Islet precursor cell (in vitro differentiated cells): ENCODE results near the gene TRHDE.
"Not testable (repeated sequence)": the region's sequence is repeated elsewhere in the genome, so short reads cannot be mapped to it uniquely, and the experiment has no call there.

Experiments used
- DNase-seq: peaks from one replicate; pipeline ENCODE4 v3.0.0-alpha.2; 2018

The TRHDE gene

DNA sequence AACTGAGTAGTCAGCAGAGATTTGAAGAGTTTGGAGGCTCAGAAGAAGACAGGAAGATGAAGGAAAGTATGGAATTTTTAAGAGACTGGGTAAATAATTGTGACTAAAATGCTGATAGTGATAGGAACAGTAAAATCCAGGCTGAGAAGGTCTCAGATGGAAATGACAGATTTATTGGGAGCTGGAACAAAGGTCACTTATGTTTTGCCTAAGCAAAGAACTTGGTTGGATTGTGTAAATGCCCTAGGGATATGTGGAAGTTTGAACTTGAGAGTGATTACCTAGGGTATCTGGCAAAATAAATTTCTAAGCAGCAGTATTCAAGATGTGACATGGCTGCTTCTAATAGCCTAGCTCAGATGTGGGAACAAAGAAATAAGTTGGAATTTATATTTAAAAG lies 180.9 kb downstream of the TRHDE start:
- DNase-seq, result no peak

DNA sequence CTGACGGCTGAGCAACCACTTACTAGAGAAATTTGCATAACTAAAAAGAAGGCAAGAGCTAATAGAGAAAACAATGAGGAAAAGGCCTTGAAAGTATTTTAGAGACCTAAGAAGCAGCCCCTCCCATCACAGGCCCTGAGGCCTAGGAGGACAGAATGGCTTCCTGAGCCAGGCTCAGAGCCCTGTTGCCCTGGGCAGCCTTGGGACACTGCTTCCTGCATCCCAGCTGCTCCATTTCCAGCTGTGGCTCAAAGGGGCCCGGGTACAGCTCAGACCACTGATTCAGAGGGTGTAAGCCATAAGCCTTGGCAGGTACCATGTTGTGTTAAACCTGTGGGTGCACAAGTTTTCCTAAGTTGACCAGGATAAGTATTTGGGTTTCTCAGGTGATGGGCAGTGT lies 181.4 kb downstream of the TRHDE start:
- DNase-seq, result no peak

DNA sequence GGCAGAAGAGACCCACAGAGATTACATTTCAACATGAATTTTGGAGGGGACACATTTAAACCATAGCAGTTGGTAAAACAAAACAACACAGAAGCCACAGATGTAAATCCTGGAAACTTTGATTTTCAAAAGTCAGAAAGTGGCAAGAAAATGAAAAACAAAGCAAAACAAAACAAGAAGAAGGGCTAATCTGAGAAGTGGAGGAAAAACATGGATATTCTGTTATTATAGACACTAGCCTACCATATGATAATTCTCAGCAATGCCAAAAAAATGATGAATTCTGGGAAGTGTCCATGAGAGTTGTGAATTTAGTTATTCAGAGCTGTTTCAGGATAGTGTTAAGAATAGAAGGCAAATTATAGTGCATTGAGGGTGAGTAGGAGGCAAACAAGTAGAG lies 192.3 kb downstream of the TRHDE start:
- no peak for DNase-seq

DNA sequence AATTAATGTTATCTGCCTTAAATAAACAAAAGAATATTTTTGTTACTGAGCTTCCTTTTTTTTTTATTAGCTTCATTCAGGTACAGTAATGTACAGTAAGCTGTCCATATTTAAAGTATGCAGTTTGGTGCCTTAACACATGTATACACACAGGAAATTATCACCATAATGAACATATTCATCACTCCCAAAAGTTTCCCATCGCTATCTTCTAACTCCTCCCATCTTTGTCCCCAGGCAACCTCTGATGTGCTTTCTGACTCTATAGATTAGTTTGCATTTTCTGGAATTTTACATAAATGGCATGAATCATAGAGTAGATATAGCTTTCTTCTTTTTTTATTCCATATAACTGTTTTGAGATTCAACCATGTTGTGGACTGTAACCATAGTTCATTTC lies 193.0 kb downstream of the TRHDE start:
- DNase-seq, result no peak

DNA sequence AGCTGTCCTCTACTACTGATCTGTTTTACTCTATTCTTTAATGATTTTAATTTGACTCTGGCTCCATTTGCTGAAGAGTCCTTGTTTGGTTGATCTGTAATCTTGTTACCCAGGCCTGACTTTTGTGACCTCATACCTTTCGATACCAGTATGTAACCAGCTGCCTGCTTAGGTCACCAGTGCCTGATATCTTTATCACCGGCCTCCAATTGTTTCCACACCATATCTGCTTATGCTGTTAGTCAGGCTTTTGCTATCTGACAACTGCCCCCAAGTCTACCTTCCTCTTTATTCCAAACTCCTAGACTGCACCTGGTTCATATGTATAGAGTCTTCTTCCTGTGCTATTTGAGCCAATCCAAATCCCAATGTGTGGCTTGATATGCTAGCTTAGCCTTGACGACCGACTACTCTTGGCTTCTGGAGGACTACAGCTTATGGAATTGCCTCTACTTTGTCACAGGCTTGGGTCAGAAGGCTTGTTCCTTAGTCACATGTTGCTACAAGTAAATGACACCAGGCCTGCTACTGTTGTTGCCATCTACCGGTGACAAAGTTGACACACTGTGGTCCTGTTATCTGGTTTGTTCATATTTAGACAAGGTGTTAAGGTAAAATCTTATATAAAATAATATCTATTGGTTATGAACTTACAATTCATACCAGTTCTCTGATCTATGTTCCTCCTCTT lies 193.9 kb downstream of the TRHDE start:
- DNase-seq, result no peak

DNA sequence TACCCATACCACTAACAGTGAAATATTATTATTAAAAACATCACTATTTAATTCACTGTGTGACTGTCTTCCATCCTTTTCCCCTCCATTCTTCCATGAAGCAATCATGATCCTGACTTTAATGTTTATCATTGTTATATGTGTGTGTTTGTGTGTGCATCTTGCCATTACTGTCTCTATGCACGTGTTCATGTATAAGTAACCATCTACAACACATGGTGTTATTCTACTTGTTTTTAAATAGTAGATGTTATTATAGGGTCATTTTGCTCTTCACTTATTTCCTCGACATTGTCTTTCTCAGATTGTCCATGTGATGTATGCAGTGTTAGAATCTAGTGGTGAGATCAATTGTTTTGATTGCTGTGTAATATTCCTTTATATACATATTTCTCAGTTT lies 195.8 kb downstream of the TRHDE start:
- no peak for DNase-seq

DNA sequence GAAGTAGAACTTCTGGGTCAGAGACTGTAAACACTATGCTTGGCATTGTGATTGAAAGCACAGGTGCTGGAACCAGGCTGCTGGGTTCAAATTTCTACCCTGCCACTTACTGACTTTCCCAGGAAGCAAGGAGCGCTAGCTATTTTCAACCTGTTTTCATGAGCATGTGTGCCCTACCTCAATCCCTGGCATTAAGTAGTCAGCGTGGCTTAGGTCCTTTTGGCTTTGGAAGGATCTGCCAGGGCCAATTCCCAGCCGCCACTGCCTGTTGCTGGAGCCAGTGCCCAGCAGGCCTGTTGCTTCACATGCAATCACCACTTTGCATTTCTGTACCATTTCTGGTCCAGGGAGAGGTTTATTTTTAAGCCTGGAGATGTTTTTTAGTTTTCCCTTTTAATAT lies 196.3 kb downstream of the TRHDE start:
- no peak for DNase-seq

DNA sequence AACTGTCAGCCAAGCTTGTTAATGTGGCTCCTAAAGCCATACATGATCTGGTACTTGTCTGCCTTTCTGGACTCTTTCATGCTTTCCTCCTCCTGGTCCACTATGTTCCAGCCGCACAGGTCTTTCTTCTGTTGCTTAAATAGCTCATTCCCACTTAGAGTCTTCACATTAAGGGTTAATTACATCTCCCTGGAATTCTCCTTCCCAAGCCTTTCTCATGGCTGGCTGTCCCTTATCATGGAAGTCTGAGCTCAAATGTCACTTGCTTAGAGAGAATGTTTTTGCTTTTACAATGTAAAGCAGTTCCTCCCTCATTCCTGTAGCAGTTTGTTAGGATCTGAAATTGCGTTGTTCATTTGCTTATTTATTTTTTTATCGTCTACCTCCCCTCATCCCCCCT lies 199.6 kb downstream of the TRHDE start:
- peak; percentile 65 for DNase-seq

DNA sequence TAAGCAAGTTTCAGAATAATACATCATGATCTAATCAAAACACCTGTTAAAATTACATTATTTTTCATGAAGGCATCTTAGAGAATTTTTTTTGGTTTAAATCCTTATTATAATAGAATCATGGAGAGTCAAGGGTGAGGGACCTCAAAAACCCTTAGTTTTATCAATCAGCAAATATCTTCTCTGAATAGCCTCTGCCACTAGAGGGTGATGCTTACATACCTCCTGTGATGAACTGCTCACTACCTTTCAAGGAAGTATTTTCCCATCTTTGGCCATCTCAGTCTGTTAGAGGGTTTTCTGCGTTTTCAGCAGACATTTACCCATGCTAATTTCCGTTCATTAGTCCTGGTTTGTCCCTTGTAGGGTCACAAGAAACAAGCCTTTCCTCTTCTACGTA lies 200.2 kb downstream of the TRHDE start:
- no peak for DNase-seq

DNA sequence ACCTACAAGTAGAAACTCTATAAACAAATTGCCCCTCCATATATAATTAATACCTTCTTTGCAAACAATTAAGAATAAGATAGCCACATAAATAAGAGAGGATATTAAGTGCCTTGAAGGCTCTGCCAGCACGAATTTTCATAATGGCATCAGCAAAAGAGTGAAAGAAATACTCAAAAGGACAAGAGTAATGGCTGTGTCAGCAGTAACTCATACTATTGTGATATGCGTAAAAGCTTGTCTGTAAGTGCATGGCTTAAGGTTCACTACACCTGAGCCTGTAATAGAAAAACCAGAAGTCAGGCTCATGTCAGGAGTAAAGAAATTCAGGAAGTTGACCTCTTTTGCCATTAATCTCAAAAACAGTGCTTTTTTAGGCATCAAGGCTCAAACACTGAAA lies 204.1 kb downstream of the TRHDE start:
- no peak for DNase-seq

DNA sequence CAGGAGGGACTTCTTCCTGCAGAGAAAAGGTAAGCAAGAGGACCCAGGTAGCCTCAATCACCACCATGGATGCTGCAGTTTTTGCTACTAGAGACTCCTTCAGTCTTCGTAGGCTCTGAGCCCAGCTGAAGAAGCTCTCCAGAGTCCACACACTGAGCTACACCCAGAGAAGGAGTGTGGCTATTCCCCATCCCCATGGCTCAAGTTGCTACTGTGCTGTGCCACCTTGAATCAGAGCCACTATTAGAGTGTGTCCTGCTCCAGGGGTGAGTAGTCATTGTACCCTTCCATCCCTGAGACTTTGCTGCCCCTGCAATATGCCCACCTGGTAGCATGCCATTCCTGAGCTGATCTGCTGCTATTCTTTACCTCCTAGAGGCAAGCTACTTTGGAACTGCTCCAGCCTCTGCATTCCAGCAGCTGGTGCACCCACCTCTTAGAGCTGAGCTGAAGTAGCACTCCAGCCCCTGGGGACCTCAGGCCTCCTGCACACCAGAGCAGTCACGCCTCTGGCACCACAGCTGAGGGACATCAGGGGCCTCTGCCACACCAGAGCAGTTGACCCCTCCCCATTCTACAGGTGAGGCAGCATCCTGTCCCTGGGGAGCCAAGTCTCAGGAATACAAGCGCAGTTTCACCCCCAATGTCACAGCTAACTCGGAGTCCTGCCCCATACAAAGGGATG lies 213.0 kb downstream of the TRHDE start:
- peak; percentile 49 for DNase-seq

DNA sequence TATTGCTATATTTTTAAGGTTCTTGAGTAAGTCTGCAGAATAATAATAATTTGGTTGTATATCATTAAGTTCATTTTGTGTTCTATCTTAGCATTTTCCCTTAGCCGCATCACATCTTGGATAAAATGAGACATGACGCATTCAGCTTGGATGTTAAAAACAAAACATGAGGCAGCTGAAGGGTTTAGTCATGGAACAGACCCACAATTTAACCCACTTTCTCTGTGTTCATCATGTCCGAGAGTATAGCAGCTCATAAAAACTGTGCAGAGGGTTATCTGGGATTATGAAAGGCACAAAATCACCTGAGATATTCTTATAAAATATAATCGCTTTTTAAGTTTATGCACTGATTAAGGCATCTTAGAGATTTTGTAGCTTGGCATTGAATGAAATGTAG lies 219.3 kb downstream of the TRHDE start:
- DNase-seq, result no peak

DNA sequence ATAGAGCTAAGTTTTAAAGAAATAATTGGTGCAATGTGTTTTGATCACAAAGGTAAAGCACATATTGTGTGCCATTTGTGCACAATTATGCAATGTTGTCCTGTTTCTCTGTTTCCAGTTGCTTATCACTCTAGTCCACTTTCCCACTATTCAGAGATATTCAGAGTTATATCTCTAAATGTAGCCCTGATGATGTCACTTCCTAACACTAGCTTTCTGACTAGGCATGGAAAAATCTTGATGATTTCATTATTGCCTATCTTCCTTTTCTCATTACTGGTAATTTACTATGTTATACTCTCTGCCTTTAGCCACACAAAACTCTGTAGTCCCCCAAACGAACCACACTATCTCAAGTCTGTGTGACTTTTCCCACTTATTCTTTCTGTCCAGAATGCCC lies 221.2 kb downstream of the TRHDE start:
- no peak for DNase-seq

DNA sequence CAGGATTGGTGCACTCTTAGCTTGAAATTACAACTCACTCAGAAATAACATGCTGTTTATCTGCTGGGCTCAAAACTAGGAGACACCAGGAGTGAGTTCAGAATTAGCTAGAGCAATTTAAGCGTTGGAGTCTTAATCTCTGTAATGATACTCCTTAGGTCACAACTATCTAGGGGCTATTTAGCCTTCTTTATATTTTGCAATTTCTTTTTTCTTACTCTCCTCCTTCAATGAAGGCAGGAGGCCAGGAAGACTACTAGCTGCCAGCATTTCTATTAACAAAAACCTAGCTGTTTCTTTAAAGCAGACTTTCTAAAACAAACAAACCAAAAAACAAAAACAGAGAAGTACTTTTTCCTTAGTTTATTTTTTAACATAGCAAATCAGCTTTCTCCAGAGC lies 226.2 kb downstream of the TRHDE start:
- no peak for DNase-seq

DNA sequence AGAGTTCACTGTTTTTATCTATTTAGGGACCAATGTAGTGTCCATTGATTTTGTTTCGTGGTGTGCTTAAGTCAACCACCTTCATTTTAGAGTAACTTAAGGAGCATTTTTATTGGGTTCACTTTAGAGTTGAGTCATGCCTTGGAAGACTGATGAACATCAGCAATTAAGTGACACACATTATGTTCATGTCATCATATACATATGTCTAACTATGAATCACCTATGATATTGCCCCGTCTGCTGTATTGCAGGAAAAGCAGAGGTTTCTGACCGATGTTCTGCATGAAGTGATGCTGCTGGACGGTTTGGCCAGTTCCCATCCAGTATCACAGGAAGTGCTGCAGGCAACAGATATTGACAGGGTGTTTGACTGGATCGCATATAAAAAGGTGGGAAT lies 227.1 kb downstream of the TRHDE start:
- no peak for DNase-seq

DNA sequence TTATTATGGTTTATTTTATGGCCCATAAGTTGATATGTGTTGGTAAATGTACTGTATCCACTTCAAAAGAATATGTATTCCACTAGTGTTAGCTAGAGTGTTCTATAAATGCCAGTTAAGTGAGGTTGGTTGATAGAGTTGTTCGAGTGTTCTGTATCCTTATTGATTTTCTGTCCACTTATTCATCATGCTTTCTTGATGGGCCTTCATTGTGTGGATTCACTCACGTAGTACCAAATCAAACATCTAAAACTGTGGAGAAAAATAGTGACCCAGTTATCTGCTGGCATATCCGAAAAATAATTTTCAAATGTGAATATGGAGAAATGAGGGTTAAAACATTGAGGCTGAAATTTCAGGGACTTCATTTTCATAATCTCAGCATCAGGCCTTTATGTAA lies 230.4 kb downstream of the TRHDE start:
- DNase-seq, result no peak

DNA sequence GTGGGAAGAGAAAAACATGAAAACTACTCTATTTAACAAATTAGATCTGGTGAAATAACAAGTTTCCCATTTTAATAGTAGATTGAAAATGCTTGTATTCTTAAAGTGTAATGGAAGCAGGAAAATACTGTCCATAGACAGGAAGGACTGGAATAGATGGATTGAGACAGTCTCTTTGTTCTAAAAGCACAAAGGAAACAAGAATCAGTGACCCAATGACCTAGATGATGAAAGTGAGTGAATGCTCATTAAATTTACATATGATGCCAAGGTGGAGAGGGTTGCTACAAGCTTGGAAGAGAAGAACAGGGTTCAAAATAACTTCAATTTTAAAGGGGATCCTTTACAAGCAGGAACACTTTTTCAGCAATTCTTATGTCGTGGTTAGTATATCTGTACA lies 233.1 kb downstream of the TRHDE start:
- DNase-seq, result no peak

DNA sequence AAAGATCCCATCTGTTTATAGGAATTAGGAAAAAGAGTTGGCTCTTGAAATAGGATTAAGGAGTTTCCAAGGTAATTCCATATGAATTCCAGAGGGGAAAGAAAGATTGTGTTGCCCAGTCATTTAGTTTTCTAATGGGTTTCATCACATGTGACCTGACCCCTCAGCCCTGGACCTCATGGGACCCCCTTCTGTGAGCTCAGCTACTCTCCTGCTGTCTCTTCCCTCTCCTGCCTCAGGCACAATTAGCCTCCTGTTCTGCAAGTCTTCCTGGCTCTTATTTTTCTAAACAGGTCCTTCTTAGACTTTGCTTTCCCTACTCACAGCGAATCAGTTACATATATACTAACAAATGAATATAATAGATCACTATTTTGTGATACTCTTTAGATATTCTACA lies 237.7 kb downstream of the TRHDE start:
- DNase-seq, result no peak

DNA sequence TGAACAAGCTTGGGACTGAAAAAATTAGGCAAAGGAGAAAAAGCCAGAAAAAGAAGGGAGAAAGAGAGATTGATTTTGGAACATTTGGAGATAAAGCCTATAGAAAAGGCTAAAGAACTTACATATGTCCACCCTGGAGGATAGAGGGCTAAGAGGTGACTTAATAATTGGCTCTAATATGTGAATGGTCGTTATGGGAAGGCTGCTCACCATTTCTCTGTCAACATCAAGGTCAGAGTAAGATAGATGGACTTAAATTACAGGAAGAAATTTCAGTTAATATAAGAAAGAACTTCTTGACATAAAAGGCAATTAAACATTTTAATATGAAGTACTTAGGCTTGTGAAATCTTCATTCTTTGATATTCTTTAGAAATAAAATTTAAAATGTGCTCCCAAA lies 238.6 kb downstream of the TRHDE start:
- no peak for DNase-seq

DNA sequence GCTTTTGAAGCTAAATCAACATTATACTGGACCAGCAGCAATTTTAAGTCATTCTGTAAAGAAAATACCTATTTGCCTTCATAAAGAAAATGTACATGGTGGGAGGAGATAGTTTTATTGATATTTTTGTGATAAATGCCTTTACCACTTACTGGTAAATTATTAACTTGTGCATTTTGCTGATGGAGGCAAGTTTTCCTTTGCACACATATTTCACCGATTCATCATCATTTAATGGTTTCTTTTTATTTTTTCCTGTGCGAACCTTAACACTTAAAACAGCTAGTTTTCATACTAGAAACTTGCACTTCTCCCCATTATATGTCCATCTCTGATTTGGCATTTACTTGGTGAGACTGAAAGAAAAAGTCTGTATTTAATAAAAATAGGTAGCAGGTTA lies 239.3 kb downstream of the TRHDE start:
- no peak for DNase-seq

DNA sequence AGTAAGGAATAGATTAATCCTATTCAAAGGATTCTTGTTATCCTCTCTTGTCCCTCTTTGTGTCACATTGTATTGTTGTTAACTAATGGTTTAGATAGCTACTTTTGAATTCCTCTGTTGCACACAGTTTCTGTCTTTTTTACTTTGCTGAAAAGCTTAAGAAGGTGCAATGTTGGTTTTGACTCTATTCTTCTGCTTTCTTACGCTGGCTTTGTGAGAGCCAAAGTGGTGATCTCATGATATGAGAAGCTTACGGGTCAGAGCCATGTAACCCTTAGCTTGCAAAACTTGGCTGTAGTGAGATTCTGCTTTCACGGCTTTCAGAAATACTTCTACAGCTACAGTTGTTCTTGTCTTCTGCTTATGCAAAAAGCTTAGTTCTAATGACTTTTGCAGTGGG lies 239.7 kb downstream of the TRHDE start:
- no peak for DNase-seq

DNA sequence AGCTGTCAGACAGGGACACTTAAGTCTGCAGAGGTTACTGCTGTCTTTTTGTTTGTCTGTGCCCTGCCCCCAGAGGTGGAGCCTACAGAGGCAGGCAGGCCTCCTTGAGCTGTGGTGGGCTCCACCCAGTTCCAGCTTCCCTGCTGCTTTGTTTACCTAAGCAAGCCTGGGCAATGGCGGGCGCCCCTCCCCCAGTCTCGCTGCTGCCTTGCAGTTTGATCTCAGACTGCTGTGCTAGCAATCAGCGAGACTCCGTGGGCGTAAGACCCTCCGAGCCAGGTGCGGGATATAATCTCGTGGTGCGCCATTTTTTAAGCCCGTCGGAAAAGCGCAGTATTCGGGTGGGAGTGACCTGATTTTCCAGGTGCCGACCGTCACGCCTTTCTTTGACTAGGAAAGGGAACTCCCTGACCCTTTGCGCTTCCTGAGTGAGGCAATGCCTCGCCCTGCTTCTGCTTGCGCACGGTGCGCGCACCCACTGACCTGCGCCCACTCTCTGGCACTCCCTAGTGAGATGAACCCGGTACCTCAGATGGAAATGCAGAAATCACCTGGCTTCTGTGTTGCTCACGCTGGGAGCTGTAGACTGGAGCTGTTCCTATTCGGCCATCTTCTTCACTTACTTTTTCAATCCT lies 248.0 kb downstream of the TRHDE start:
- DNase-seq, result not testable (repeated sequence)

DNA sequence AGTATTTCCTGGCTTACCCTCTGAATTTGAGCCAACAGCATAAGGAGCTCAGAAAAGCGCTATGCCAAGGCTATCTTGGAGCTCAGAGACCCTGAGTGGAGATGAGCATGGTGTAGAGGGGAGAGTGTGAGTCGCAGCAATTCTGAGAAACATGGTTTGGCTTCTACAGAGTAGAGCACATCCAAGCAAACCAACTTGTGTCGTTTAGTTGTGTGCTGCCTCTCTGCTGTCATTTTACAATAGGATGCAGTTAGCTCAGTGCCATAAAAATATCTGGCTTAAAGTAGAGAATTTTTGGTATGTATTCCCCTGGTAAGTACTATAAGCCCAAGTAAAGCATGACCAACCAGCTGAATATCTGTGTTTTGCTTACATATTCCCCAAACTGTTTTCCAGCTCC lies 249.2 kb downstream of the TRHDE start:
- DNase-seq, result no peak

DNA sequence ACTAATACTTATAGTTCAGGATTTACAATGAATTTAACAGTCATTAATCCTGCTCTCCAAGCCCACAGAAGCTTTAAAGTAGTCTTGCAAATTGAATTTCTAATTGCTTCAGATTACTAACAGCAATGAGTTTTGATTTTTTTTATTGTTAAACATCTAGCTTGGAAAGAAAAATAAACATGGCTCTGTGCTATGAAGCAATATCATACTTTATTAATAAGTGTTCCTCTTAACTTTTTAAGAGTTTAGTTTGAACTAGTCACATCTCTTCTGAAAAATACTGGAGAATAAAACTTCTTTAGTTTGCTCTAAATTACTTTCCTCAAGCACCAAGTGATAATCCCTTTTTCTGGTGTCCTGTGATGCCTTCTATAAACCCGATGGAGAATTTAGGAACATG lies 250.2 kb downstream of the TRHDE start:
- no peak for DNase-seq

DNA sequence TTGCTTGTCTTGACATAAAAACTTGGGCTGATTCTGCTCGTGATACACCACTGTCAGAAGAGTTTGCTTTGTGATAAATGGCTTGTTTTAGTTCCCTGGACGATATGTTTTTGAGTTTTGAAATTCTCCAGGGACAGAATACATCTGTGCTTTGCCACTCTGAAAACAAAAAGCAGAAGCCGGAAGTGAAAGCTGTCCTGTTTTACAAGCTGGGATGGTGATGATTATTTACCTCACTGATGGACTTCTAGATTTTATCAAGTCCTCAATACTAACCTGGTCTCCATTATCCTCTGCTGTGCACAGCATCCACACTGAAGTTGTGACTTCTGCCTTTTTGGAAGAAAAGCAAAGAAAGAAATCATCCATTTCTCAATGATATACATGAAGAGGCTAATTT lies 251.6 kb downstream of the TRHDE start:
- no peak for DNase-seq
